Stomach (tissue), 9 donors: ENCODE measurements around the gene MPIG6B. TPM values are rescaled to one million over a fixed set of nuclear protein-coding genes. Genes with fewer than 3 reads are reported as not detected.

ENCODE experiments used
- DNase-seq, 2 donors: peaks; one replicate each; pipeline versions ENCODE4 v3.0.0 to v3.0.0-alpha.2; 2013 to 2019
- H3K27ac ChIP-seq, 5 donors: fragments of 200-600 bp in 4 of 5; sonication (generic) in 4 of 5; one replicate each; pipeline ENCODE4 v1.5.1; 2013 to 2019; ENCODE audit warnings: mild to moderate bottlenecking in 1 of 5, moderate library complexity in 1 of 5
- H3K27me3 ChIP-seq, 3 donors: fragments of 200-600 bp; sonication (generic); one replicate each; pipeline ENCODE4 v1.5.1; 2017 to 2019; ENCODE audit warnings: mixed run types in 1 of 3
- H3K36me3 ChIP-seq, 4 donors: fragments of 200-600 bp; sonication (generic); 1 replicate in 3 of 4; 2 replicates in 1 of 4; pipeline ENCODE4 v1.5.1; 2016 to 2019
- H3K4me1 ChIP-seq, 4 donors: fragments of 200-600 bp; sonication (generic); one replicate each; pipeline ENCODE4 v1.5.1; 2016 to 2019
- H3K4me3 ChIP-seq, 4 donors: fragments of 200-600 bp; sonication (generic) in 3 of 4; one replicate each; pipeline ENCODE4 v1.5.1; 2016 to 2019; ENCODE audit warnings: mild to moderate bottlenecking in 1 of 4
- H3K9me3 ChIP-seq, 4 donors: fragments of 200-600 bp; sonication (generic); one replicate each; pipeline ENCODE4 v1.5.1; 2016 to 2019
- CTCF ChIP-seq, 7 experiments: fragments of 450-650 bp in 4 of 7; fragments of 200-600 bp in 3 of 7; sonication (generic) in 3 of 7; IDR thresholded peaks; one replicate each; pipeline ENCODE4 v1.5.1; 2016 to 2019; ENCODE audit warnings: antibody characterized with exemption in 7 of 7, control low read depth in 2 of 7, mild to moderate bottlenecking in 1 of 7
- EP300 ChIP-seq: sonication (generic); formaldehyde crosslinking; IDR thresholded peaks from one replicate; pipeline ENCODE4 v1.6.1; 2017; ENCODE audit warnings: antibody characterized with exemption
- POLR2A ChIP-seq, 4 donors: fragments of 450-650 bp; IDR thresholded peaks; one replicate each; pipeline ENCODE4 v1.6.1; 2016; ENCODE audit warnings: antibody characterized with exemption in 4 of 4, control low read depth in 2 of 4, mild to moderate bottlenecking in 1 of 4, moderate library complexity in 1 of 4
- POLR2AphosphoS5 ChIP-seq, 3 donors: sonication (generic); formaldehyde crosslinking; IDR thresholded peaks; one replicate each; pipeline ENCODE4 v1.6.1; 2016; ENCODE audit warnings: antibody characterized with exemption in 3 of 3
- WGBS, 5 donors: extraction: QIAGEN DNeasy Blood & Tissue Kit in 3 of 5; methylation state at CpG; one replicate each; pipeline versions ENCODE4 v1.1.5 to v1.1.7; 2013 to 2018; 5-methylcytosine and 5-hydroxymethylcytosine counted together
- intact Hi-C: fragments of 100-400 bp; cut with DNase I; formaldehyde crosslinking; loops from one replicate; pipeline ENCODE4 v1.15.1; 2023; ENCODE audit warnings: low total_unique reads
- polyA plus RNA-seq, 3 donors: library from polyadenylated mRNA; stranded (reverse); fragments of 200-250 nt; gene quantifications; one replicate each; pipeline ENCODE4 v1.2.3, GENCODE V29; 2013
- small RNA-seq, 4 donors: library from RNA; depleted of rRNA; stranded (forward); fragments of <200 nt; gene quantifications; one replicate each; pipeline ENCODE3, GENCODE V24; 2016
- total RNA-seq, 5 donors: library from RNA; depleted of rRNA; stranded (reverse); fragments of >200 nt; gene quantifications; one replicate each; pipeline versions ENCODE4 v1.1.0 to v1.2.3, GENCODE V29; 2014 to 2016
- donor health status: healthy with polysubstance abuse.
- donor health status: Bipolar disorder and iron deficiency.
- donor health status: healthy.

Gene MPIG6B
- total and polyA plus RNA-seq, 8 donors = 0.10 TPM; not detected in 7

GRCh38 chr6:31775633-31776484 lies 52.7 kb downstream of the MPIG6B start:
- no peak overlapping the region for H3K4me3 ChIP-seq
- peaks cover 28 to 44% (median 35%) of the 10 kb centered on the region in 4 donors for H3K4me1 ChIP-seq
- WGBS, 5 donors = 53 to 72% (median 61%) methylated on average over 20 to 32 of the region's 32 CpGs
- DNase-seq = no peak
- peak overlapping the region; percentile 78 to 90 (median 84) for H3K27ac ChIP-seq
- no peak for TF ChIP-seq CTCF (IDR thresholded peaks at IDR 0.05)
- no peak for TF ChIP-seq EP300
- no peak for TF ChIP-seq POLR2A (IDR thresholded peaks at IDR 0.05)
- TF ChIP-seq POLR2AphosphoS5 (IDR thresholded peaks at IDR 0.05) = no peak
- intact Hi-C loops = no loop called here
- H3K27me3 ChIP-seq = no peaks in the 10 kb centered on the region
- no peaks in the 10 kb centered on the region for H3K9me3 ChIP-seq
- H3K36me3 ChIP-seq = peaks cover 22 to 31% (median 30%) of the 10 kb centered on the region in 4 donors

Small RNA genes within 50 kb of the gene (small RNA-seq; reads per million reads assigned to genes)
- gene LY6G6D = 0 reads per million in 4 donors
- gene MIR4646 = 0 reads per million in 4 donors
- 0 reads per million in 4 donors for gene MSH5-SAPCD1
- gene RNU6-850P = 0 to 0.07 (median 0) reads per million in 4 donors
- gene SAPCD1 = 0 reads per million in 4 donors

Other genes starting within 250 kb of the MPIG6B start
Only the 30 nearest of the 42 such genes appear.
- not detected for gene LTA, start 151.1 kb upstream of the MPIG6B start, total RNA-seq
- gene LTA, start 151.1 kb upstream of the MPIG6B start, polyA plus RNA-seq = under 1 TPM in 1 of 3 donors, not detected in 2; 0.18 TPM
- under 1 TPM in 1 of 5 donors, not detected in 4; 0.58 TPM for gene TNF, start 147.8 kb upstream of the MPIG6B start, total RNA-seq
- under 1 TPM in 2 of 3 donors, not detected in 1; 0.28 to 0.31 TPM for gene TNF, start 147.8 kb upstream of the MPIG6B start, polyA plus RNA-seq
- gene LTB, start 140.9 kb upstream of the MPIG6B start, total RNA-seq = 1 to 10 TPM in 1 of 5 donors, not detected in 4; 4.8 TPM
- 10 to 100 TPM in 1 of 3 donors, 1 to 10 TPM in 2; 4.2 to 13.4 (median 9.0) TPM for gene LTB, start 140.9 kb upstream of the MPIG6B start, polyA plus RNA-seq
- gene LST1, start 137.1 kb upstream of the MPIG6B start, total RNA-seq = 1 to 10 TPM in 2 of 5 donors, not detected in 3; 2.9 to 6.7 TPM
- gene LST1, start 137.1 kb upstream of the MPIG6B start, polyA plus RNA-seq = 10 to 100 TPM in 2 of 3 donors, 1 to 10 TPM in 1; 8.8 to 35.4 (median 26.7) TPM
- not detected for gene NCR3, start 130.4 kb upstream of the MPIG6B start, total RNA-seq
- under 1 TPM in 1 of 3 donors, not detected in 2; 0.25 TPM for gene NCR3, start 130.4 kb upstream of the MPIG6B start, polyA plus RNA-seq
- 10 to 100 TPM in 2 of 5 donors, 1 to 10 TPM in 2, not detected in 1; 3.2 to 38.3 (median 15.6) TPM for gene AIF1, start 108.1 kb upstream of the MPIG6B start, total RNA-seq
- gene AIF1, start 108.1 kb upstream of the MPIG6B start, polyA plus RNA-seq = 10 to 100 TPM; 28.2 to 74.2 (median 68.7) TPM
- 100 to 1,000 TPM in 3 of 5 donors, 10 to 100 TPM in 2; 49.4 to 125 (median 107) TPM for gene PRRC2A, start 102.7 kb upstream of the MPIG6B start, total RNA-seq
- 100 to 1,000 TPM in 1 of 3 donors, 10 to 100 TPM in 2; 56.4 to 109 (median 80.8) TPM for gene PRRC2A, start 102.7 kb upstream of the MPIG6B start, polyA plus RNA-seq
- 100 to 1,000 TPM; 111 to 169 (median 141) TPM for gene BAG6, start 70.7 kb upstream of the MPIG6B start, total RNA-seq
- 100 to 1,000 TPM; 157 to 287 (median 180) TPM for gene BAG6, start 70.7 kb upstream of the MPIG6B start, polyA plus RNA-seq
- 1 to 10 TPM in 2 of 5 donors, not detected in 3; 1.3 to 1.9 TPM for gene APOM, start 67.5 kb upstream of the MPIG6B start, total RNA-seq
- 10 to 100 TPM in 1 of 3 donors, 1 to 10 TPM in 2; 6.4 to 14.2 (median 6.5) TPM for gene APOM, start 67.5 kb upstream of the MPIG6B start, polyA plus RNA-seq
- 10 to 100 TPM; 12.8 to 44.9 (median 32.0) TPM for gene C6orf47, start 62.6 kb upstream of the MPIG6B start, total RNA-seq
- gene C6orf47, start 62.6 kb upstream of the MPIG6B start, polyA plus RNA-seq = 10 to 100 TPM; 10.5 to 16.0 (median 13.0) TPM
- gene GPANK1, start 58.4 kb upstream of the MPIG6B start, total RNA-seq = 10 to 100 TPM in 4 of 5 donors, 1 to 10 TPM in 1; 5.8 to 36.8 (median 10.6) TPM
- gene GPANK1, start 58.4 kb upstream of the MPIG6B start, polyA plus RNA-seq = 10 to 100 TPM; 13.0 to 17.9 (median 13.4) TPM
- gene CSNK2B, start 57.3 kb upstream of the MPIG6B start, total RNA-seq = 100 to 1,000 TPM in 3 of 5 donors, 10 to 100 TPM in 2; 11.3 to 375 (median 142) TPM
- gene CSNK2B, start 57.3 kb upstream of the MPIG6B start, polyA plus RNA-seq = 100 to 1,000 TPM; 152 to 233 (median 181) TPM
- 10 to 100 TPM in 2 of 5 donors, 1 to 10 TPM in 2, not detected in 1; 2.7 to 17.1 (median 10.3) TPM for gene LY6G5B, start 53.4 kb upstream of the MPIG6B start, total RNA-seq
- gene LY6G5B, start 53.4 kb upstream of the MPIG6B start, polyA plus RNA-seq = 1 to 10 TPM in 2 of 3 donors, under 1 TPM in 1; 0.44 to 4.7 (median 2.1) TPM
- not detected for gene LY6G5C, start 42.3 kb upstream of the MPIG6B start, total RNA-seq
- gene LY6G5C, start 42.3 kb upstream of the MPIG6B start, polyA plus RNA-seq = 1 to 10 TPM; 1.8 to 4.9 (median 2.7) TPM
- gene ABHD16A, start 20.0 kb upstream of the MPIG6B start, total RNA-seq = 100 to 1,000 TPM in 1 of 5 donors, 10 to 100 TPM in 4; 40.9 to 122 (median 49.0) TPM
- 10 to 100 TPM; 15.1 to 48.0 (median 20.4) TPM for gene ABHD16A, start 20.0 kb upstream of the MPIG6B start, polyA plus RNA-seq
- not detected for gene LY6G6F, start 16.5 kb upstream of the MPIG6B start, total RNA-seq
- gene LY6G6F, start 16.5 kb upstream of the MPIG6B start, polyA plus RNA-seq = not detected
- not detected for gene LY6G6D, start 8.0 kb upstream of the MPIG6B start, total RNA-seq
- gene LY6G6D, start 8.0 kb upstream of the MPIG6B start, polyA plus RNA-seq = not detected
- not detected for gene LY6G6C, start 1.6 kb upstream of the MPIG6B start, total RNA-seq
- gene LY6G6C, start 1.6 kb upstream of the MPIG6B start, polyA plus RNA-seq = under 1 TPM in 1 of 3 donors, not detected in 2; 0.90 TPM
- 100 to 1,000 TPM in 2 of 5 donors, 10 to 100 TPM in 3; 33.3 to 133 (median 76.1) TPM for gene DDAH2, start 5.9 kb downstream of the MPIG6B start, total RNA-seq
- gene DDAH2, start 5.9 kb downstream of the MPIG6B start, polyA plus RNA-seq = 10 to 100 TPM; 52.9 to 73.7 (median 57.9) TPM
- gene CLIC1, start 13.2 kb downstream of the MPIG6B start, total RNA-seq = 100 to 1,000 TPM in 4 of 5 donors, 10 to 100 TPM in 1; 33.8 to 381 (median 117) TPM
- gene CLIC1, start 13.2 kb downstream of the MPIG6B start, polyA plus RNA-seq = 100 to 1,000 TPM; 331 to 597 (median 348) TPM
- gene MSH5, start 16.6 kb downstream of the MPIG6B start, total RNA-seq = 10 to 100 TPM in 4 of 5 donors, 1 to 10 TPM in 1; 4.1 to 66.4 (median 21.4) TPM
- 1 to 10 TPM; 2.9 to 9.3 (median 3.2) TPM for gene MSH5, start 16.6 kb downstream of the MPIG6B start, polyA plus RNA-seq
- gene SAPCD1, start 39.3 kb downstream of the MPIG6B start, total RNA-seq = 10 to 100 TPM in 2 of 5 donors, 1 to 10 TPM in 2, not detected in 1; 2.7 to 40.8 (median 7.6) TPM
- gene SAPCD1, start 39.3 kb downstream of the MPIG6B start, polyA plus RNA-seq = 1 to 10 TPM; 2.4 to 5.4 (median 2.9) TPM
- 10 to 100 TPM in 1 of 5 donors, 1 to 10 TPM in 3, not detected in 1; 4.2 to 18.3 (median 7.5) TPM for gene VWA7, start 54.0 kb downstream of the MPIG6B start, total RNA-seq
- 1 to 10 TPM; 1.3 to 1.4 (median 1.4) TPM for gene VWA7, start 54.0 kb downstream of the MPIG6B start, polyA plus RNA-seq
- 10 to 100 TPM; 21.6 to 56.5 (median 24.1) TPM for gene VARS1, start 72.4 kb downstream of the MPIG6B start, total RNA-seq
- 10 to 100 TPM; 11.0 to 31.8 (median 27.7) TPM for gene VARS1, start 72.4 kb downstream of the MPIG6B start, polyA plus RNA-seq
- gene LSM2, start 83.6 kb downstream of the MPIG6B start, total RNA-seq = 10 to 100 TPM in 3 of 5 donors, 1 to 10 TPM in 1, not detected in 1; 6.7 to 34.5 (median 11.4) TPM
- 10 to 100 TPM; 45.2 to 55.8 (median 50.4) TPM for gene LSM2, start 83.6 kb downstream of the MPIG6B start, polyA plus RNA-seq
- 1 to 10 TPM in 2 of 5 donors, not detected in 3; 1.1 to 1.7 TPM for gene HSPA1L, start 91.9 kb downstream of the MPIG6B start, total RNA-seq
- gene HSPA1L, start 91.9 kb downstream of the MPIG6B start, polyA plus RNA-seq = under 1 TPM; 0.46 to 0.98 (median 0.75) TPM
- gene HSPA1A, start 92.2 kb downstream of the MPIG6B start, total RNA-seq = 100 to 1,000 TPM in 3 of 5 donors, 10 to 100 TPM in 2; 68.8 to 124 (median 113) TPM
- 100 to 1,000 TPM in 1 of 3 donors, 10 to 100 TPM in 2; 51.1 to 107 (median 64.8) TPM for gene HSPA1A, start 92.2 kb downstream of the MPIG6B start, polyA plus RNA-seq
- gene HSPA1B, start 104.4 kb downstream of the MPIG6B start, total RNA-seq = 100 to 1,000 TPM in 3 of 5 donors, 10 to 100 TPM in 2; 44.3 to 165 (median 105) TPM
- gene HSPA1B, start 104.4 kb downstream of the MPIG6B start, polyA plus RNA-seq = 10 to 100 TPM; 35.9 to 66.0 (median 51.3) TPM
- gene NEU1, start 139.4 kb downstream of the MPIG6B start, total RNA-seq = 10 to 100 TPM; 11.3 to 60.7 (median 25.0) TPM
- 10 to 100 TPM; 16.3 to 29.0 (median 22.2) TPM for gene NEU1, start 139.4 kb downstream of the MPIG6B start, polyA plus RNA-seq
- gene SLC44A4, start 155.6 kb downstream of the MPIG6B start, total RNA-seq = 100 to 1,000 TPM in 4 of 5 donors, 10 to 100 TPM in 1; 74.2 to 201 (median 175) TPM
- 100 to 1,000 TPM in 1 of 3 donors, 10 to 100 TPM in 2; 35.4 to 111 (median 47.9) TPM for gene SLC44A4, start 155.6 kb downstream of the MPIG6B start, polyA plus RNA-seq